ENCODE measurements around the gene PHLDB1.
"Not testable (repeated sequence)": the region's sequence is repeated elsewhere in the genome, so short reads cannot be mapped to it uniquely, and the experiment has no call there.

PHLDB1 gene

GRCh38 chr11:118569670-118570069 lies 37.7 kb upstream of the PHLDB1 start:
- ATAC-seq (ENCODE audit: insufficient read depth, low read depth) (no peak), DNase-seq (no peak)
- TF ChIP-seq CTCF (IDR thresholded peaks at IDR 0.05; ENCODE audit: borderline replicate concordance, extremely low read depth, low read length, poor library complexity, severe bottlenecking) (no peak), EZH2 (IDR thresholded peaks at IDR 0.05; ENCODE audit: borderline replicate concordance, low read depth, low read length, severe bottlenecking) (no peak)
- no peak overlapping the region for H3K27ac ChIP-seq (ENCODE audit: low read length)
- peaks cover 5% of the 10 kb centered on the region; the same call in 1 of the 2 replicates for H3K36me3 ChIP-seq (ENCODE audit: insufficient read depth, low read length)
- peaks cover 43% of the 10 kb centered on the region for H3K4me1 ChIP-seq (ENCODE audit: insufficient read depth, low read length)
- no peak overlapping the region for H3K4me2 ChIP-seq (ENCODE audit: insufficient read depth, low read length)
- no peaks in the 10 kb centered on the region for H3K27me3 ChIP-seq (ENCODE audit: insufficient read depth, low read length, poor library complexity)
- H2AFZ ChIP-seq (ENCODE audit: low read depth, low read length) = no peak overlapping the region
- H4K20me1 ChIP-seq (ENCODE audit: insufficient read depth, low read length) = peaks cover 8% of the 10 kb centered on the region
- H3K79me2 ChIP-seq (ENCODE audit: insufficient read depth, low read length) = peaks cover 34% of the 10 kb centered on the region
- no peak overlapping the region for H3K9ac ChIP-seq (ENCODE audit: low read depth, low read length)
- no peaks in the 10 kb centered on the region for H3K9me3 ChIP-seq (ENCODE audit: insufficient read depth, low read length, severe bottlenecking)
- no peak overlapping the region for H3K4me3 ChIP-seq (ENCODE audit: low read depth in 1 of 2, low read length in 2 of 2)

- Histone ChIP-seq H3K9ac (ENCODE audit: low read depth, low read length) (no peak overlapping the region), H2AFZ (ENCODE audit: low read depth, low read length) (no peak overlapping the region), H4K20me1 (ENCODE audit: insufficient read depth, low read length) (peaks cover 14% of the 10 kb centered on the region), H3K4me1 (ENCODE audit: insufficient read depth, low read length) (peaks cover 39% of the 10 kb centered on the region), H3K36me3 (ENCODE audit: insufficient read depth, low read length) (peaks cover 5% of the 10 kb centered on the region; the same call in 1 of the 2 replicates), H3K79me2 (ENCODE audit: insufficient read depth, low read length) (peaks cover 45% of the 10 kb centered on the region), H3K4me3 (ENCODE audit: low read depth in 1 of 2, low read length in 2 of 2) (no peak overlapping the region), H3K9me3 (ENCODE audit: insufficient read depth, low read length, severe bottlenecking) (no peaks in the 10 kb centered on the region), H3K27me3 (ENCODE audit: insufficient read depth, low read length, poor library complexity) (no peaks in the 10 kb centered on the region), H3K4me2 (ENCODE audit: insufficient read depth, low read length) (no peak overlapping the region), H3K27ac (ENCODE audit: low read length) (no peak overlapping the region)
- no peak for DNase-seq
- TF ChIP-seq CTCF (IDR thresholded peaks at IDR 0.05; ENCODE audit: borderline replicate concordance, extremely low read depth, low read length, poor library complexity, severe bottlenecking) (no peak), EZH2 (IDR thresholded peaks at IDR 0.05; ENCODE audit: borderline replicate concordance, low read depth, low read length, severe bottlenecking) (no peak)
- ATAC-seq (ENCODE audit: insufficient read depth, low read depth) = no peak
Observed at GRCh38 chr11:118570787-118571186, 36.6 kb upstream of the PHLDB1 start.

- Histone ChIP-seq H4K20me1 (ENCODE audit: insufficient read depth, low read length) (peaks cover 21% of the 10 kb centered on the region), H3K27ac (ENCODE audit: low read length) (peak overlapping the region; percentile 93), H3K9ac (ENCODE audit: low read depth, low read length) (peak overlapping the region; percentile 98), H2AFZ (ENCODE audit: low read depth, low read length) (peak overlapping the region; percentile 83), H3K79me2 (ENCODE audit: insufficient read depth, low read length) (peaks cover 54% of the 10 kb centered on the region), H3K4me1 (ENCODE audit: insufficient read depth, low read length) (peaks cover 33% of the 10 kb centered on the region), H3K4me2 (ENCODE audit: insufficient read depth, low read length) (peak overlapping the region; percentile 76), H3K4me3 (ENCODE audit: low read depth in 1 of 2, low read length in 2 of 2) (peak overlapping the region; percentile 79 to 96; a peak in 3 of 4 replicates)
- not testable (repeated sequence) for H3K36me3 ChIP-seq (ENCODE audit: insufficient read depth, low read length); ATAC-seq (ENCODE audit: insufficient read depth, low read depth); DNase-seq; H3K9me3 ChIP-seq (ENCODE audit: insufficient read depth, low read length, severe bottlenecking); H3K27me3 ChIP-seq (ENCODE audit: insufficient read depth, low read length, poor library complexity)
Observed at GRCh38 chr11:118571701-118572060, 35.7 kb upstream of the PHLDB1 start.

- H4K20me1 ChIP-seq (ENCODE audit: insufficient read depth, low read length) = peaks cover 27% of the 10 kb centered on the region
- peaks cover 33% of the 10 kb centered on the region for H3K4me1 ChIP-seq (ENCODE audit: insufficient read depth, low read length)
- DNase-seq = peak; percentile 83
- H3K9ac ChIP-seq (ENCODE audit: low read depth, low read length) = peak within 1 kb of the TSS; percentile 98
- H3K79me2 ChIP-seq (ENCODE audit: insufficient read depth, low read length) = peaks cover 60% of the 10 kb centered on the region
- H3K36me3 ChIP-seq (ENCODE audit: insufficient read depth, low read length) = peaks cover 9% of the 10 kb centered on the region
- H3K9me3 ChIP-seq (ENCODE audit: insufficient read depth, low read length, severe bottlenecking) = no peaks in the 10 kb centered on the region
- H3K27ac ChIP-seq (ENCODE audit: low read length) = peak within 1 kb of the TSS; percentile 93
- no peaks in the 10 kb centered on the region for H3K27me3 ChIP-seq (ENCODE audit: insufficient read depth, low read length, poor library complexity)
- H3K4me3 ChIP-seq (ENCODE audit: low read depth in 1 of 2, low read length in 2 of 2) = peak within 1 kb of the TSS; percentile 79 to 96
- peak within 1 kb of the TSS; percentile 99 for H2AFZ ChIP-seq (ENCODE audit: low read depth, low read length)
- TF ChIP-seq CTCF (IDR thresholded peaks at IDR 0.05; ENCODE audit: borderline replicate concordance, extremely low read depth, low read length, poor library complexity, severe bottlenecking) (peak; percentile 29), EZH2 (IDR thresholded peaks at IDR 0.05; ENCODE audit: borderline replicate concordance, low read depth, low read length, severe bottlenecking) (no peak)
- peak within 1 kb of the TSS; percentile 76 for H3K4me2 ChIP-seq (ENCODE audit: insufficient read depth, low read length)
- ATAC-seq (ENCODE audit: insufficient read depth, low read depth) = peak; percentile 88
Observed at GRCh38 chr11:118572061-118572980, 35.1 kb upstream of the PHLDB1 start, which contains the start of gene ARCN1. Gene ARCN1 (plus strand): TSS chr11:118572409. CDS start chr11:118572548, 139 bp downstream.

All from DND-41 (cell line).